GM19193 (cell line): ENCODE measurements around the gene PFN2.

Experiments used
- POLR2A ChIP-seq: IDR thresholded peaks from 4 replicates; pipeline ENCODE4 v1.6.1; 2011; ENCODE audit not compliant: insufficient read depth, insufficient read length; ENCODE audit errors: extremely low read depth

PFN2 gene

DNA sequence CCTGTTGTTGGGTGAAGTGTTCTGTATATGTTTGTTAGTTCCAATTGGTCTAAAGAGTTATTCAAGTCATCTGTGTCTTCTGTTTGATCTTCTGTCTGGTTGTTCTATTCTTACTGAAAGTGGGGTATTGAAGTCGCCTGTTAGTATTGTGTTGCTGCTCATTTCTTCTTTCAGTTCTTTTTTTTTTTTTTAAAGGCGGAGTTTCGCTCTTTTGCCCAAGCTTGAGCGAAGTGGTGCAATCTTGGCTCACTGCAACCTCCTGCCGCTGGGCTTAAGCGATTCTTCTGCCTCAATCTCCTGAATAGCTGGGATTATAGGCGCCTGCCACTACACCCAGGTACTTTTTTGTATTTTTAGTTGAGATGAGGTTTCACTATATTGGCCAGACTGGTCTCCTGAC lies 23.5 kb downstream of the PFN2 start:
- TF ChIP-seq POLR2A, result no peak

DNA sequence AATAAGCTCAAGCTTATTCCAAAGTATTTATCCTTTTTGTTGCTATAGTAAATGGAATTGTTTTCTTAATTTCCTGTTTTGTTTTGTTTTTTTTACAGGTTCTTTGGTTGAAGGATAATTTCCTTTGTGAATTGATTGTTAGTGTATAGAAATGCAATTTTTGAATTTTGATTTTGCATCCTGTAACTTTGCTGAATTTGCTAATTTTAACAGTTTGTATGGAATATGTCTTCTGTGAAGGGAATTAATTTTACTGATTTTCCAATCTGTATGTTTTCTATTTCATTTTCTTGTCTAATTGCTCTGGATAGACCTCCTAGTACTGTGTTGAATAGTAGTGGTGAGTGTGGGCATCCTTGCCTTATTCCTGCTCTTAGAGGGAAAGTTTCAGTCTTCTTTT lies 28.3 kb downstream of the PFN2 start:
- TF ChIP-seq POLR2A, result no peak

DNA sequence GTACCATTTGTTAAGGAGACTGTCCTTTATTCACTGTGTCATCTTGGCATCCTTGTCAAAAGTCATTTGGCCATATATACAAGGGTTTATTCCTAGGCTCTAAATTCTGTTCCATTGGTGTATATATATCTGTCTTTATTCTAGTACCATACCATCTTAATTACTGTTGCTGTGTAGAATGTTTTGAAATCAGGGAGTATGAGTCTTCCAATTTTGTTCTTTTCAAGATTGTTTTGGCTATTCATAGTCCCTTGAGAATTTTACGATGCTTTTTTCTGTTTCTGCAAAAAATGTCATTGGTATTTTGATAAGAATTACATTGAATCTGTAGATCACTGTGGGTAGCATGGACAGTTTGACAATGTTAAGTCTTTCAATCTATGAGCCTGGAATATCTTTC lies 28.7 kb downstream of the PFN2 start:
- no peak for TF ChIP-seq POLR2A

DNA sequence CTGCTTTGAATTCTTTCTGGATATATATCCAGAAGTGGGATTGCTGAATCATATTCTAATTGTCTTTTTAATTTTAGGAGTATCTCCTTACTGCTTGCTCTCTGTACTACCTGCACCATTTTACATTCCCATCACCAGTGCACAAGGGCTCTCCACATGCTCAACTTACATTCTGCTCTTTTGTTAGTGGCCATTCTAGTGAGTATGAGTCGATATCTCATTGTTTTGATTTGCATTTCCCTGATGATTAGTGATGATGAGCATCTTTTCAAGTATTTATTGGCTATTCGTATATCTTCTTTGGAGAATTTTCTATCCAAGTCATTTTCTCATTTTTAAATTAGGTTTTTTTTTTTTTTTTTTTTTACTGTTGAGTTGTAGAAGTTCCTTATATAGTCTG lies 29.5 kb downstream of the PFN2 start:
- no peak for TF ChIP-seq POLR2A

DNA sequence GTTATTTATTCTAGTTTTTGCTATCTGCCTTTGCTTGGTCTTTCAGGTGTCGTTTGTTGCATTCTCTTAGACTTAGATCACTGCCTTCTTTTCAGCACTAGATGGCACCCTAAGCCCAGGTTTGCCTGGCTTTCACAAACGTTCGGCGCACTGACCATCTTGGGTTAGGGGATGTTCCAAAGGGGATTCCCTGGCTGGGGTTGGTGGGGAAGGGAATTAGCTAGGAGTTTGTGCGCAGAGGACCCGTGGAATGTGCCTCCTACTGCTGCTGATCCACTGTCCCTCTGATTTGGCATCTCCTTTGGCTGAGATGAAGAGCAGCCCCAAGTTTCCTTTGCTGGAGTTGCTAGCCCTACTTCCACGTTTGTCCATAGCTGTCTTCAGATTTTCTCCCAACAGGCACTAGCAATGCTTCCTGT lies 33.9 kb downstream of the PFN2 start:
- TF ChIP-seq POLR2A, result no peak

DNA sequence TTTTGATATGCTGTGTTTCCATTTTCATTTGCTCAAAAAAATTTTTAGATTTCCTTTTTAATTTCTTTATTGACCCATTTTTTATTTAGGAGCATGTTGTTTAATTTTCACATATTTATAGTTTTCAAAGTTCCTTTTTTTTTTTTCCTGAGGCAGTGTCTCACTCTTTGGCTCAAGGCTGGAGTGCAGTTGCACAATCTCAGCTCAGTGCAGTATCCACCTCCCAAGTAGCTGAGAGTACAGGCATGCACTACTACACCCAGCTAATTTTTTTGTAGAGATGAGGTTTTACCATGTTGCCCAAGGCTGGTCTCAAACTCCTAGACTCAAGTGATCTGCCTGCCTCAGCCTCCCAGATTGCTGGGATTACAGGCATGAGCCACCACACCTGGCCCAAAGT lies 36.2 kb downstream of the PFN2 start:
- no peak for TF ChIP-seq POLR2A

DNA sequence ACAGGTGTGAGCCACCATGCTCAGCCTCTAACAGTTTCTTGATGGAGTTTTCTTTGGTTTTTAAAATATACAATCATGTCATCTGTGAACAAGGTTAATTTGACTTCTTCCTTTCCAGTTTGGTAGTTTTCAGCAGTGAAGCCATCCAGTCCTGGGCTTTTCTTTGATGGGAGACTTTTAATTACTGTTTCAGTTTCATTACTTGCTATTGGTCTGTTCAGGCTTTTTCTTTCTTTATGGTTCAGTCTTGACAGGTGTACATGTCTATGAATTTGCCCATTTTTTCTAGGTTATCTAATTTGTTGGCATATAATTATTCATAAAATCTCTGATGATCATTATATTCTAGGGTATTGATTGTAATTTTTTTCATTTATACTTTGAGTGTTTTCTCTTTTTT lies 36.8 kb downstream of the PFN2 start:
- TF ChIP-seq POLR2A, result no peak

DNA sequence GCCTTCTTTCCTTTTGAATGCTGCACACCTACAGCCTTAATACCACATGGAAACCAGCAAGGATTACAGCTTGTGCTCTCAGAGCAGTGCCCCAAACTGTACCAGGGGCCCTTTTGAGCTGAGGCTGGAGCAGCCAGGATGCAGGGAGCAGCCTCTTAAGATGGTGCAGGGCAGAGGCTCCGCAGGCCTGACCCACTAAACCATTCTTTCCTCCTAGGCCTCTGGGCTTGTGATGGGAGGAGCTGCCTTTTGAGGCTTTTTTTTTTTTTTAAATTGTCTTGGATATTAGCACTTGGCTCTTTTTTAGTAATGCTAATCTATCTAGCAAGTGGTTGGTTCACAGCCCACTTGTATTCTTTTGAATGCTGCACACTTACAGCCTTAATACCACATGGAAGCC lies 37.7 kb downstream of the PFN2 start:
- TF ChIP-seq POLR2A, result no peak

DNA sequence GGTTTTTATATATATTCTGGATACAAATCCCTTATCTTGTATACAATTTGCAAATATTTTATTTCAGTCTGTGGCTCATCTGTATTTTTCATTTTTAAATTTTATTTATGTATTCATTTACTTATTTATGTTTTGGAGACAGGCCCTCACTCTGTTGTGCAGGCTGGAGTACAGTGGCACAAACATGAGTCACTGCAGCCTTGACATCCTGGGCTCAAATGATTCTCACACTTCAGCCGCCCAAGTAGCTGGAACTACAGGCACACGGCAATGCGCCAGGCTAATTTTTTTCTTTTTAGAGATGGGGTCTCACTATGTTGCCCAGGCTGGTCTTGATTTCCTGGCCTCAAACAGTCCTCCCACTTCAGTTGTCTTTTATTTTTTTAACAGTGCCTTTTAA lies 50.6 kb downstream of the PFN2 start:
- no peak for TF ChIP-seq POLR2A

DNA sequence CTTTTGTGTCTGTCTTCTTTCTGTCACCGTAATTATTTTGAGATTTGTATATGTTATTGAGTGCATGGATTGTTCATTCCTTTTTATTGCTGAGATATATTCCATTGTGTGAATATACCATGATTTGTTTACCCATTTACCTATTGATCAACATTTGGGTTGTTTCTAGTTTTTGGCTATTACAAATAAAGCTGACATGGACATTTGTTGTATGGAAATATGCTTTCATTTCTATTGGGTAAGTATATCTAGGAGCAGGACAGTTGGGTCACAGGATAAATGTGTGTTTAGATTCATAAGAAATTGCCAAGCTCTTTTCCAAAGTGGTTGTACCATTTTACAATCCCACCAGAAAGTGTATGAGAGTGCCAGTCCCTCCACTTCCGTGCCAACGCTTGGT lies 51.2 kb downstream of the PFN2 start:
- TF ChIP-seq POLR2A, result no peak

DNA sequence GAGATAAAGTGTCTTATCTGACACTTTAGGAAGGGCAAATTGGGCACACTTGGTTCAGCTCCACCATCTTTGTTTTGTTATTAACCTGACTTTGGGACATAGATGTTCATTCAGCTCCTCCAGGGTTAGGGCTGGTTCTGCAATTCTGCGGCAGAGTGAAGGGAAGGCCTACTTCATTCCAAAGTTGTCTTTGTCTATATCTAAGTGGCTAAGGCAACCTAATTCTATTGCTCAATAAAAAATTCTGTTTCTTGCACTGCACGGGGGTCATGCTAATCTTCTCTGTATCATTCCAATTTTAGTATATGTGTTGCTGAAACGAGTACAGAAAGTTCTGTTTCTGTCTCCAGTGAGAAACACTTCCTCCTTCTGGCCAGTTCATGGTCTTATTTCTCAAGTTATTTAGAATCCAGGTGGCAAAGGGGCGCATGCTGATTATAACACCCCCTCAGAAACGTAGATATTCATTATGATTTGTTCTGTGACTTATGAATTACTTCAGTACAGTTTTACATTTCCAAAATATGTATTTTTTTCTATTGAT lies 53.5 kb downstream of the PFN2 start:
- no peak for TF ChIP-seq POLR2A
